Mucosa of stomach (tissue), 1 donor: ENCODE data around the gene CACNB3.
"Not testable (repeated sequence)": the region's sequence is repeated elsewhere in the genome, so short reads cannot be mapped to it uniquely, and the experiment has no call there.

Experiments used
- H3K27me3 ChIP-seq: one replicate; pipeline ENCODE4 v1.7.0; 2013; ENCODE audit warnings: mild to moderate bottlenecking, low read length; ENCODE audit not compliant: control insufficient read depth, insufficient read depth
- H3K36me3 ChIP-seq: one replicate; pipeline ENCODE4 v1.7.0; 2013; ENCODE audit warnings: low read length; ENCODE audit not compliant: control insufficient read depth, insufficient read depth
- H3K4me1 ChIP-seq: one replicate; pipeline ENCODE4 v1.7.0; 2013; ENCODE audit warnings: mild to moderate bottlenecking, low read length; ENCODE audit not compliant: control insufficient read depth, insufficient read depth
- H3K4me3 ChIP-seq: one replicate; pipeline ENCODE4 v1.7.0; 2013; ENCODE audit warnings: low read length
- H3K9ac ChIP-seq: one replicate; pipeline ENCODE4 v1.7.0; 2013; ENCODE audit warnings: mild to moderate bottlenecking, low read length, moderate library complexity
- H3K9me3 ChIP-seq: one replicate; pipeline ENCODE4 v1.7.0; 2013; ENCODE audit warnings: mild to moderate bottlenecking, low read length, moderate library complexity; ENCODE audit not compliant: control insufficient read depth
- donor health status: Pancreatic carcinoma.

CACNB3 gene

GRCh38 chr12:48852734-48853688 lies 34.7 kb downstream of the CACNB3 start:
- Histone ChIP-seq H3K4me3 (peak overlapping the region; percentile 2), H3K36me3 (no peaks in the 10 kb centered on the region), H3K27me3 (no peaks in the 10 kb centered on the region), H3K9ac (peak overlapping the region; percentile 38), H3K4me1 (peaks cover 6% of the 10 kb centered on the region), H3K9me3 (no peaks in the 10 kb centered on the region)

- Histone ChIP-seq H3K9ac (no peak overlapping the region), H3K36me3 (no peaks in the 10 kb centered on the region), H3K4me3 (no peak overlapping the region), H3K27me3 (no peaks in the 10 kb centered on the region), H3K4me1 (peaks cover 6% of the 10 kb centered on the region), H3K9me3 (no peaks in the 10 kb centered on the region)
These were observed 36.2 kb downstream of the CACNB3 start for GRCh38 chr12:48854488-48854887.

GRCh38 chr12:48854932-48855331 lies 36.6 kb downstream of the CACNB3 start:
- not testable (repeated sequence) for H3K36me3 ChIP-seq, H3K9ac ChIP-seq, H3K4me1 ChIP-seq, H3K9me3 ChIP-seq, H3K4me3 ChIP-seq, H3K27me3 ChIP-seq

GRCh38 chr12:48856379-48856778 lies 38.1 kb downstream of the CACNB3 start:
- Histone ChIP-seq H3K36me3 (no peaks in the 10 kb centered on the region), H3K4me1 (no peaks in the 10 kb centered on the region), H3K9me3 (no peaks in the 10 kb centered on the region), H3K27me3 (no peaks in the 10 kb centered on the region), H3K9ac (no peak overlapping the region), H3K4me3 (no peak overlapping the region)

GRCh38 chr12:48857278-48857994 lies 39.1 kb downstream of the CACNB3 start:
- Histone ChIP-seq H3K9me3 (no peaks in the 10 kb centered on the region), H3K4me3 (no peak overlapping the region), H3K36me3 (no peaks in the 10 kb centered on the region), H3K4me1 (no peaks in the 10 kb centered on the region), H3K9ac (no peak overlapping the region), H3K27me3 (peaks cover 3% of the 10 kb centered on the region)

GRCh38 chr12:48858043-48858442 lies 39.7 kb downstream of the CACNB3 start:
- H3K4me3 ChIP-seq = no peak overlapping the region
- no peak overlapping the region for H3K9ac ChIP-seq
- H3K4me1 ChIP-seq = no peaks in the 10 kb centered on the region
- no peaks in the 10 kb centered on the region for H3K36me3 ChIP-seq
- no peaks in the 10 kb centered on the region for H3K9me3 ChIP-seq
- peaks cover 6% of the 10 kb centered on the region for H3K27me3 ChIP-seq

GRCh38 chr12:48859607-48860006 lies 41.3 kb downstream of the CACNB3 start:
- H3K9me3 ChIP-seq = no peaks in the 10 kb centered on the region
- H3K36me3 ChIP-seq = no peaks in the 10 kb centered on the region
- no peak overlapping the region for H3K9ac ChIP-seq
- H3K4me3 ChIP-seq = no peak overlapping the region
- H3K4me1 ChIP-seq = peaks cover 10% of the 10 kb centered on the region
- H3K27me3 ChIP-seq = peaks cover 14% of the 10 kb centered on the region

GRCh38 chr12:48860236-48860635 lies 41.9 kb downstream of the CACNB3 start:
- Histone ChIP-seq H3K27me3 (peaks cover 20% of the 10 kb centered on the region), H3K4me1 (peaks cover 16% of the 10 kb centered on the region)
- H3K9ac ChIP-seq, H3K4me3 ChIP-seq, H3K9me3 ChIP-seq, H3K36me3 ChIP-seq: not testable (repeated sequence)

- no peak overlapping the region for H3K4me3 ChIP-seq
These were observed 42.8 kb downstream of the CACNB3 start for GRCh38 chr12:48861111-48861510.

GRCh38 chr12:48862760-48863159 lies 44.5 kb downstream of the CACNB3 start:
- H3K36me3 ChIP-seq = no peaks in the 10 kb centered on the region
- H3K4me3 ChIP-seq = no peak overlapping the region

More at GRCh38 chr12:48861111-48861510, 42.8 kb downstream of the CACNB3 start:
- Histone ChIP-seq H3K4me1 (peaks cover 22% of the 10 kb centered on the region), H3K9me3 (no peaks in the 10 kb centered on the region), H3K27me3 (peaks cover 20% of the 10 kb centered on the region), H3K9ac (no peak overlapping the region), H3K36me3 (no peaks in the 10 kb centered on the region)

GRCh38 chr12:48863291-48863690 lies 45.0 kb downstream of the CACNB3 start:
- Histone ChIP-seq H3K36me3 (no peaks in the 10 kb centered on the region), H3K4me1 (peaks cover 39% of the 10 kb centered on the region), H3K9ac (no peak overlapping the region), H3K9me3 (no peaks in the 10 kb centered on the region), H3K27me3 (peaks cover 20% of the 10 kb centered on the region), H3K4me3 (no peak overlapping the region)

More at GRCh38 chr12:48862760-48863159, 44.5 kb downstream of the CACNB3 start:
- Histone ChIP-seq H3K4me1 (peaks cover 35% of the 10 kb centered on the region), H3K9me3 (no peaks in the 10 kb centered on the region), H3K9ac (no peak overlapping the region), H3K27me3 (peaks cover 20% of the 10 kb centered on the region)
